Measurements from ENCODE around the gene PANX3. TPM values are rescaled to one million over a fixed set of nuclear protein-coding genes. Genes with fewer than 3 reads are reported as not detected.

Gene PANX3
- total and polyA plus RNA-seq, 9 of the 15 experiments (the other 6 are each of a cell fraction or from before 2014, with no cell fraction given): 0.09 to 0.69 (median 0.39) TPM

GRCh38 chr11:124622531-124623451 lies 11.6 kb downstream of the PANX3 start, which contains the start of gene TBRG1 (continued):
- 0 out of 2 replicates have a peak, but pooled peaks have one; percentile 32 for TF ChIP-seq ZSCAN29 (IDR thresholded peaks at IDR 0.05)
- peak; percentile 6 for TF ChIP-seq ARID1B (IDR thresholded peaks at IDR 0.05)
- TF ChIP-seq VEZF1 (CRISPR knock-in tag; IDR thresholded peaks at IDR 0.05): peak; percentile 74; the same call in 1 of the 2 replicates
- 0 out of 2 replicates have a peak, but pooled peaks have one; percentile 52 for TF ChIP-seq E2F1 (CRISPR knock-in tag; IDR thresholded peaks at IDR 0.05)
- TF ChIP-seq JUNB (CRISPR knock-in tag; conservative IDR thresholded peaks at IDR 0.05): no peak
- peak; percentile 86; the same call in 1 of the 2 replicates for TF ChIP-seq MTA3 (IDR thresholded peaks at IDR 0.05; ENCODE audit: borderline replicate concordance)
- TF ChIP-seq ZBTB7A (IDR thresholded peaks at IDR 0.05; ENCODE audit: borderline replicate concordance, control insufficient read depth, low read depth, low read length): peak; percentile 67; the same call in 1 of the 2 replicates
- no peak for TF ChIP-seq HNRNPL (IDR thresholded peaks at IDR 0.05; ENCODE audit: low read depth, low read length)
- TF ChIP-seq NCOR1 (IDR thresholded peaks at IDR 0.05): peak; percentile 20; the same call in 1 of the 2 replicates
- peak; percentile 95 for TF ChIP-seq SUPT5H (IDR thresholded peaks at IDR 0.05)
- TF ChIP-seq HCFC1 (IDR thresholded peaks at IDR 0.05; ENCODE audit: low read depth, low read length): peak; percentile 70
- TF ChIP-seq TARDBP (IDR thresholded peaks at IDR 0.05): peak; percentile 87; the same call in 1 of the 2 replicates
- TF ChIP-seq E2F5 (CRISPR knock-in tag; IDR thresholded peaks at IDR 0.05): no peak
- no peak for TF ChIP-seq CCNT2 (IDR thresholded peaks at IDR 0.05; ENCODE audit: borderline replicate concordance, extremely low read depth, insufficient read length, low read depth, low read length)
- 0 out of 2 replicates have a peak, but pooled peaks have one; percentile 22 for TF ChIP-seq SMAD3 (CRISPR knock-in tag; conservative IDR thresholded peaks at IDR 0.05)
- peak; percentile 86 for TF ChIP-seq EP400 (IDR thresholded peaks at IDR 0.05)
- TF ChIP-seq CREB3L1 (IDR thresholded peaks at IDR 0.05; ENCODE audit: borderline replicate concordance, low read depth): no peak
- TF ChIP-seq ELF4 (CRISPR knock-in tag; IDR thresholded peaks at IDR 0.05): peak; percentile 61
- peak; percentile 92 for TF ChIP-seq PHF20 (IDR thresholded peaks at IDR 0.05; ENCODE audit: partially characterized antibody)
- peak; percentile 42; the same call in 1 of the 2 replicates for TF ChIP-seq NFIC (IDR thresholded peaks at IDR 0.05)
- TF ChIP-seq CEBPG (CRISPR knock-in tag; IDR thresholded peaks at IDR 0.05): no peak
- TF ChIP-seq CEBPG (tag; conservative IDR thresholded peaks at IDR 0.05 in 1 of 2, IDR thresholded peaks at IDR 0.05 in 1 of 2): peak; percentile 57 to 74; a peak in 3 of 4 replicates
- TF ChIP-seq NRF1 (conservative IDR thresholded peaks at IDR 0.05 in 1 of 2, IDR thresholded peaks at IDR 0.05 in 1 of 2): peak; percentile 90 to 92
- TF ChIP-seq KDM1A (IDR thresholded peaks at IDR 0.05): peak in 1 of 2 experiments; percentile 48; a peak in 1 of 4 replicates

Measured in K562 (cell line).